NB4 (cell line): ENCODE results near the gene COPS7B.

Experiments used
- CTCF ChIP-seq: IDR thresholded peaks from one replicate; pipeline ENCODE4 v1.5.1; 2012; ENCODE audit warnings: low read depth, low read length
- POLR2A ChIP-seq: IDR thresholded peaks from 2 replicates; pipeline ENCODE4 v1.6.1; 2011; ENCODE audit warnings: mild to moderate bottlenecking; ENCODE audit not compliant: insufficient read length; ENCODE audit errors: extremely low read depth

DNA sequence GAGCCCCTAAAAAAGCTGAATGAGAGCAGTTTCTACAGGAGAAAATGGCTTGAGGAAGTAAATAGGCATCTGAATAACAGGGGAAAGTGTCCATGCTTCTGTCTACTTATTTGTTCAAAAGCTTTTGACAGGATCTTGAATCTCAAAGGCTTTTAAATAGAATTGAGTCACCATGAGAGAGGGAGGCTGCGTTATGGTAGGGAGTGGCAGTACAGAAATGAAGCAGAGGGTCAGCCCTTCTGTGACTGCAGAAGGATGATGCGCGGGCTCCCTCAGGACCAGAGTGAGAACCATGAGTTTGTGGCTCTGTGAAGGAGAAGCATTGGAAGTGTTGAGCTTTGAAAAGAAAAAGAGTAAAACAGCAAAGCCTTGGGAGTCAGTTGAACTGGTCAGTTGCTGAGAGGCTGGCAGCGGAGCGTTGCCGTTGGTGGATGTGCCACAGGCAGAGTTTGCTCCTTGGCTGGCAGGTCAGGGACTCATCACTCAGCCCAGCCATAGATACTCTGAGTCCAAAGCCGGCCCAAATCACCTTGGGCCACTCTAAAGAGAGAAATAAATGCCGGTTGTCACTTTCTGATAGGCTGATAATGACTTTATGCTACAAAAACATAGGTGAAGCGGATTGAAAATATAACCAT, 17.4 kb downstream of the COPS7B start:
- TF ChIP-seq CTCF (no peak), POLR2A (no peak)
